ENCODE data around the gene KIF12. TPM values are rescaled to one million over a fixed set of nuclear protein-coding genes. Genes with fewer than 3 reads are reported as not detected.
"Not testable (repeated sequence)": the region's sequence is repeated elsewhere in the genome, so short reads cannot be mapped to it uniquely, and the experiment has no call there.

The KIF12 gene
- polyA plus RNA-seq, 3 donors, result not detected

DNA sequence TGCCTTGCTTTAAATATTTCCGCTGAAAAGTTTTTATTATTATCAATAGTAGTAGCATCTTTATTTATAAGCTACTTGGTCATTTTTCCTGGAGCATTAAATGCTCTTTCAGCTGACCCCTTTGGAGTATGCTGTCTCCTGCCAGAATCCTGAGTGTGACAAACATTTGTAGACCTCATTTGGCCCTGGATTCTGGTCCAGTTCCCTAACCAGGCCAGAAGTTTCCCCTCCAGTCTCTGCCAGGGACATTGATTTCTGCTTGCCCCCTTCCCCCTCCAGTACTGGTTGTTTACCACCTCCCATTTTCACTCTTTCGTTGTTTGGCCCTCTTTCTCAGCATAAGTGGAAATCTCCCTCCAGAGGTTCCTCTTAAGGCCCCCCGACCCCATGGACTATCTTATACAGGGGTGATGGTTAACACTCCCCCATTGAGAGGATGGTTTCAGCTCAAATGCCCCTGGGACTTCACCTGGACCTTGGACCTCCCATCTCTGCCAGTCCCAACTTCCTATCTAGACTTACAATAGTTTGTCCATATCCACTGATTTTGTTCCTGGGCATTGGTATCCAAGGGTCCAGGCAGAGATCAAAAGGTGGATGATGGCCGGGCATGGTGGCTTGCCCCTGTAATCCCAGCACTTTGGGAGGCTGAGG lies 31.7 kb upstream of the KIF12 start:
- WGBS (ENCODE audit: insufficient coverage), result 86% methylated on average over 1 of the region's 4 CpGs
- Histone ChIP-seq H4K20me1 (ENCODE audit: insufficient read depth, low read length) (no peaks in the 10 kb centered on the region), H3K4me2 (replicated peaks; ENCODE audit: extremely low read depth, low read length, poor library complexity, severe bottlenecking) (no peak overlapping the region), H3K9me3 (replicated peaks in 1 of 2; ENCODE audit: control insufficient read depth in 1 of 2, insufficient read depth in 1 of 2, low read length in 2 of 2) (peaks cover 12 to 14% of the 10 kb centered on the region in 2 donors), H3K4me1 (ENCODE audit: control insufficient read depth in 1 of 2, insufficient read depth in 2 of 2, low read length in 2 of 2) (no peaks in the 10 kb centered on the region), H2AFZ (ENCODE audit: insufficient read depth, low read depth, low read length, poor library complexity, severe bottlenecking) (no peak overlapping the region), H3K79me2 (ENCODE audit: insufficient read depth, low read length) (no peaks in the 10 kb centered on the region), H3K36me3 (replicated peaks in 1 of 2; ENCODE audit: control insufficient read depth in 1 of 2, insufficient read depth in 2 of 2, low read length in 2 of 2) (no peaks in the 10 kb centered on the region), H3K4me3 (replicated peaks in 1 of 3; ENCODE audit: low read depth in 2 of 3, low read length in 3 of 3) (no peak overlapping the region), H3K27me3 (ENCODE audit: control insufficient read depth in 2 of 2, insufficient read depth in 2 of 2, low read length in 2 of 2) (no peaks in the 10 kb centered on the region), H3K27ac (ENCODE audit: low read depth in 1 of 2, low read length in 2 of 2) (no peak overlapping the region), H3K9ac (ENCODE audit: insufficient read depth, low read length, poor library complexity, severe bottlenecking) (no peak overlapping the region)
- intact Hi-C loops (cut with micrococcal nuclease), result no loop called here
- TF ChIP-seq, protein P1, sequence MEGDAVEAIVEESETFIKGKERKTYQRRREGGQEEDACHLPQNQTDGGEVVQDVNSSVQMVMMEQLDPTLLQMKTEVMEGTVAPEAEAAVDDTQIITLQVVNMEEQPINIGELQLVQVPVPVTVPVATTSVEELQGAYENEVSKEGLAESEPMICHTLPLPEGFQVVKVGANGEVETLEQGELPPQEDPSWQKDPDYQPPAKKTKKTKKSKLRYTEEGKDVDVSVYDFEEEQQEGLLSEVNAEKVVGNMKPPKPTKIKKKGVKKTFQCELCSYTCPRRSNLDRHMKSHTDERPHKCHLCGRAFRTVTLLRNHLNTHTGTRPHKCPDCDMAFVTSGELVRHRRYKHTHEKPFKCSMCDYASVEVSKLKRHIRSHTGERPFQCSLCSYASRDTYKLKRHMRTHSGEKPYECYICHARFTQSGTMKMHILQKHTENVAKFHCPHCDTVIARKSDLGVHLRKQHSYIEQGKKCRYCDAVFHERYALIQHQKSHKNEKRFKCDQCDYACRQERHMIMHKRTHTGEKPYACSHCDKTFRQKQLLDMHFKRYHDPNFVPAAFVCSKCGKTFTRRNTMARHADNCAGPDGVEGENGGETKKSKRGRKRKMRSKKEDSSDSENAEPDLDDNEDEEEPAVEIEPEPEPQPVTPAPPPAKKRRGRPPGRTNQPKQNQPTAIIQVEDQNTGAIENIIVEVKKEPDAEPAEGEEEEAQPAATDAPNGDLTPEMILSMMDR (IDR thresholded peaks at IDR 0.05), result no peak
- DNase-seq, result no peak
- no peak overlapping the region for H3K27ac Mint-ChIP-seq
- H3K4me3 Mint-ChIP-seq, result no peak overlapping the region
- peaks cover 7 to 16% (median 15%) of the 10 kb centered on the region in 7 donors for H3K9me3 Mint-ChIP-seq
- no peaks in the 10 kb centered on the region for H3K36me3 Mint-ChIP-seq
- H3K27me3 Mint-ChIP-seq (ENCODE audit: low read depth in 3 of 3), result peaks cover 7 to 18% (median 15%) of the 10 kb centered on the region in 3 donors
- peaks cover 2% of the 10 kb centered on the region for H3K4me1 Mint-ChIP-seq

DNA sequence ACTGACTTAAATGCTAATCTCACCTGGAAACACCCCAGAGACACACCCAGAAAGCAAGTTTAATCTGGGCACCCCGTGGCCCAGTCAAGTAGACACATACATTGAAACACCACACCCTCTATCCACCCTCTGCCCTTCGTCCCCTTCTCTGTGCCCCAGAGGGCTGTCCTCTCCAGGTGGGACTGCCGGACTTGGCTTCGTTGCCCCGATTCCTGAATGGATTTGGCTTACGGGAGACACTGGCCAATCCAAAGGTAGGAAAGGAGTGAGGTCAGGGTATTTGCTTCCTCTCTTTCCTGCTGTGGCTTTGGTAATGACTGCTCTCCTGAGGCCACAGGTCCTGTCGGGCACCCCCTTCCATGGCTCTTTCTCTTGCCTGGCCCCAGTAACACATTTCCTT lies 31.0 kb upstream of the KIF12 start:
- no peaks in the 10 kb centered on the region for H3K27me3 ChIP-seq (ENCODE audit: control insufficient read depth in 2 of 2, insufficient read depth in 2 of 2, low read length in 2 of 2)
- intact Hi-C loops (cut with micrococcal nuclease), result no loop called here
- no peak overlapping the region for H2AFZ ChIP-seq (ENCODE audit: insufficient read depth, low read depth, low read length, poor library complexity, severe bottlenecking)
- H3K27me3 Mint-ChIP-seq (ENCODE audit: low read depth in 3 of 3), result peaks cover 6 to 18% (median 13%) of the 10 kb centered on the region in 3 donors
- no peak overlapping the region for H3K27ac Mint-ChIP-seq
- TF ChIP-seq, protein P1 (IDR thresholded peaks at IDR 0.05), result no peak
- no peak overlapping the region for H3K4me3 Mint-ChIP-seq
- no peaks in the 10 kb centered on the region for H3K36me3 Mint-ChIP-seq
- DNase-seq, result no peak
- H3K36me3 ChIP-seq (replicated peaks in 1 of 2; ENCODE audit: control insufficient read depth in 1 of 2, insufficient read depth in 2 of 2, low read length in 2 of 2), result no peaks in the 10 kb centered on the region
- no peaks in the 10 kb centered on the region for H4K20me1 ChIP-seq (ENCODE audit: insufficient read depth, low read length)
- no peak overlapping the region for H3K27ac ChIP-seq (ENCODE audit: low read depth in 1 of 2, low read length in 2 of 2)
- peaks cover 12 to 14% of the 10 kb centered on the region in 2 donors for H3K9me3 ChIP-seq (replicated peaks in 1 of 2; ENCODE audit: control insufficient read depth in 1 of 2, insufficient read depth in 1 of 2, low read length in 2 of 2)
- no peak overlapping the region for H3K9ac ChIP-seq (ENCODE audit: insufficient read depth, low read length, poor library complexity, severe bottlenecking)
- no peak overlapping the region for H3K4me3 ChIP-seq (replicated peaks in 1 of 3; ENCODE audit: low read depth in 2 of 3, low read length in 3 of 3)
- no peaks in the 10 kb centered on the region for H3K79me2 ChIP-seq (ENCODE audit: insufficient read depth, low read length)
- peaks cover 7 to 16% (median 15%) of the 10 kb centered on the region in 7 donors for H3K9me3 Mint-ChIP-seq
- peaks cover 2% of the 10 kb centered on the region for H3K4me1 Mint-ChIP-seq
- no peak overlapping the region for H3K4me2 ChIP-seq (replicated peaks; ENCODE audit: extremely low read depth, low read length, poor library complexity, severe bottlenecking)
- no peaks in the 10 kb centered on the region for H3K4me1 ChIP-seq (ENCODE audit: control insufficient read depth in 1 of 2, insufficient read depth in 2 of 2, low read length in 2 of 2)
- 100% methylated on average over 1 of the region's 7 CpGs for WGBS (ENCODE audit: insufficient coverage)

DNA sequence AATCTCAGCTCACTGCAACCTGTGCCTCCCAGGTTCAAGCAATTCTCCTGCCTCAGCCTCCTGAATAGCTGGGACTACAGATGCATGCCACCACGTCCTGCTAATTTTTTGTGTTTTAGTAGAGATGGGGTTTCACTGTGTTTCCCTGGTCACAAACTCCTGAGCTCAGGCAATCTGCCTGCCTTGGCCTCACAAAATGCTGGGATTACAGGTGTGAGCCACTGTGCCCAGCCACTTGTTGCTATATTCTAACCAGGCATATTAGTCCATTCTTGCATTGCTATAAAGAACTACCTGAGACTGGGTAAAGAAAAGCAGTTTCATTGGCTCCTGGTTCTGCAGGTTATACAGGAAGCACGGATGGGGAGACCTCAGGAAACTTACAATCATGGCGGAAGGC lies 29.7 kb upstream of the KIF12 start:
- H3K79me2 ChIP-seq (ENCODE audit: insufficient read depth, low read length); H3K4me3 ChIP-seq (replicated peaks in 1 of 3; ENCODE audit: low read depth in 2 of 3, low read length in 3 of 3); intact Hi-C loops (cut with micrococcal nuclease); H3K36me3 ChIP-seq (replicated peaks in 1 of 2; ENCODE audit: control insufficient read depth in 1 of 2, insufficient read depth in 2 of 2, low read length in 2 of 2); H3K4me2 ChIP-seq (replicated peaks; ENCODE audit: extremely low read depth, low read length, poor library complexity, severe bottlenecking); H2AFZ ChIP-seq (ENCODE audit: insufficient read depth, low read depth, low read length, poor library complexity, severe bottlenecking); H3K27me3 ChIP-seq (ENCODE audit: control insufficient read depth in 2 of 2, insufficient read depth in 2 of 2, low read length in 2 of 2); H3K4me1 ChIP-seq (ENCODE audit: control insufficient read depth in 1 of 2, insufficient read depth in 2 of 2, low read length in 2 of 2); H3K27ac ChIP-seq (ENCODE audit: low read depth in 1 of 2, low read length in 2 of 2); H4K20me1 ChIP-seq (ENCODE audit: insufficient read depth, low read length); H3K27ac Mint-ChIP-seq; H3K9ac ChIP-seq (ENCODE audit: insufficient read depth, low read length, poor library complexity, severe bottlenecking); H3K4me3 Mint-ChIP-seq; H3K4me1 Mint-ChIP-seq; DNase-seq; H3K36me3 Mint-ChIP-seq: not testable (repeated sequence)
- peaks cover 12 to 14% of the 10 kb centered on the region in 2 donors for H3K9me3 ChIP-seq (replicated peaks in 1 of 2; ENCODE audit: control insufficient read depth in 1 of 2, insufficient read depth in 1 of 2, low read length in 2 of 2)
- peaks cover 7 to 16% (median 15%) of the 10 kb centered on the region in 7 donors for H3K9me3 Mint-ChIP-seq
- H3K27me3 Mint-ChIP-seq (ENCODE audit: low read depth in 3 of 3), result peaks cover 6 to 22% (median 11%) of the 10 kb centered on the region in 3 donors
- no CpG with 5 or more reads among the region's 3 CpGs for WGBS (ENCODE audit: insufficient coverage)
